ENCODE measurements around the gene SHISA4. TPM values are rescaled to one million over a fixed set of nuclear protein-coding genes. Genes with fewer than 3 reads are reported as not detected.

The SHISA4 gene
- total and polyA plus RNA-seq, 8 donors, result 3.6 to 9.3 (median 5.4) TPM

DNA sequence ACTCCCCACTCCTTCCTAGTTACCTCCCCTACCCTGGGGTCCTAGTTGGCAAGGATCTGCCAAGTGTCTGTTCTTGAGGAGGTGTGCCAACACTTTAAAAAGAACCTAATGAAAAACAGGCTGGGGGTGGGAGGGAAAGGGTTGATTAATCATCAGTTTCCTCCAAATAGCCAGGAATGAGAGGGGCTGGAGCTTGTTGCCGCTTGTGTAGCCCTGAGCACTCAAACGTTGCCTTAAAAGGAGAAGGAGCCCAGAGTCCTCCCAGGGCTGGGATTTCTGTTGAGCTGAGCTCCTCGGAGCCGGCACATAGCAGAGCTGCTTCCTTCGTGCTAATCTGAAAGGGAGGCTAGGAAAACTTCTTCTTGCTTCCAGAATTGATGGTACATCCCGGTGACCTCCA lies 15.9 kb downstream of the SHISA4 start:
- Histone ChIP-seq H3K27me3 (no peaks in the 10 kb centered on the region), H3K4me3 (no peak overlapping the region), H3K36me3 (no peaks in the 10 kb centered on the region), H3K4me1 (no peaks in the 10 kb centered on the region), H3K9me3 (no peaks in the 10 kb centered on the region), H3K27ac (no peak overlapping the region)
- intact Hi-C loops (cut with DNase I), result no loop called here
- FAIRE-seq (peak; percentile 20), ATAC-seq (peak in 3 of 4 donors; percentile 46 to 70 (median 49)), DNase-seq (no peak)
- WGBS, 2 donors, result 64 to 67% methylated on average over 6 of the region's 6 CpGs
- TF ChIP-seq, protein P1, sequence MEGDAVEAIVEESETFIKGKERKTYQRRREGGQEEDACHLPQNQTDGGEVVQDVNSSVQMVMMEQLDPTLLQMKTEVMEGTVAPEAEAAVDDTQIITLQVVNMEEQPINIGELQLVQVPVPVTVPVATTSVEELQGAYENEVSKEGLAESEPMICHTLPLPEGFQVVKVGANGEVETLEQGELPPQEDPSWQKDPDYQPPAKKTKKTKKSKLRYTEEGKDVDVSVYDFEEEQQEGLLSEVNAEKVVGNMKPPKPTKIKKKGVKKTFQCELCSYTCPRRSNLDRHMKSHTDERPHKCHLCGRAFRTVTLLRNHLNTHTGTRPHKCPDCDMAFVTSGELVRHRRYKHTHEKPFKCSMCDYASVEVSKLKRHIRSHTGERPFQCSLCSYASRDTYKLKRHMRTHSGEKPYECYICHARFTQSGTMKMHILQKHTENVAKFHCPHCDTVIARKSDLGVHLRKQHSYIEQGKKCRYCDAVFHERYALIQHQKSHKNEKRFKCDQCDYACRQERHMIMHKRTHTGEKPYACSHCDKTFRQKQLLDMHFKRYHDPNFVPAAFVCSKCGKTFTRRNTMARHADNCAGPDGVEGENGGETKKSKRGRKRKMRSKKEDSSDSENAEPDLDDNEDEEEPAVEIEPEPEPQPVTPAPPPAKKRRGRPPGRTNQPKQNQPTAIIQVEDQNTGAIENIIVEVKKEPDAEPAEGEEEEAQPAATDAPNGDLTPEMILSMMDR (IDR thresholded peaks at IDR 0.05), result no peak

DNA sequence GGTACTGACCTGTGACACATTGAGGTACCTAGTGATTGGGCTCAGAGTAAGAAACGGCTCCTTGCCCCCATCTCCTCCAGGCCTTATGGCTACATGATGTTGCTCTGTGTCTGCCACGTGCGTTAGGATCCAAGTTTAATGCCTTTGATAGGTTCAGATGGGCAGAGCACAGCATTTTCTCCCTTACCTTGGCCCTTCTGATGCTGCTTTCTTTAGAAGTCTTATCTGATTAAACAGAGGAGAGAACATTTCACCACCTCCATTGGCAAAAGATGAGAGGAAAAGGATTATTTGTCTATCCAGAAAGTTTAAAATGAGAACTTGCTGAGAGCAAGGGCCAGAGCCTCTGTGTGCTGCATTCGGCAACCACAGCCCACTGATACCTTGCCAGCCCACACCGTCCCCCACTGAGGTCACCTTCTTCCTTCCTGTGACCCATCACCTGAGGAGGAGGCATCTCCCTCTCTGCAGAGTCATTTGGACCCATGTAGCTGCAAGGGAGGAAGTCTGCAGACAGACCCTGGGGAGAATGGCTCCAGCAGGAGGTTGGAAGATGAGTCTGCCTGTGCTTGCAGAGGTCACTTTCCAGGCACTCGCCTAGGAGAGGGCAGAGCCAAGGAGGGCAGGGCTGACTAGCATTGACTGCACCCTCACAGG lies 16.7 kb downstream of the SHISA4 start:
- Histone ChIP-seq H3K4me1 (no peaks in the 10 kb centered on the region), H3K27me3 (no peaks in the 10 kb centered on the region), H3K36me3 (no peaks in the 10 kb centered on the region), H3K4me3 (no peak overlapping the region), H3K27ac (no peak overlapping the region), H3K9me3 (no peaks in the 10 kb centered on the region)
- DNase-seq, result no peak
- WGBS, 2 donors, result 63 to 75% methylated on average over 6 of the region's 6 CpGs
- TF ChIP-seq, protein P1 (IDR thresholded peaks at IDR 0.05), result no peak
- ATAC-seq, result no peak
- FAIRE-seq, result no peak
- intact Hi-C loops (cut with DNase I), result no loop called here

DNA sequence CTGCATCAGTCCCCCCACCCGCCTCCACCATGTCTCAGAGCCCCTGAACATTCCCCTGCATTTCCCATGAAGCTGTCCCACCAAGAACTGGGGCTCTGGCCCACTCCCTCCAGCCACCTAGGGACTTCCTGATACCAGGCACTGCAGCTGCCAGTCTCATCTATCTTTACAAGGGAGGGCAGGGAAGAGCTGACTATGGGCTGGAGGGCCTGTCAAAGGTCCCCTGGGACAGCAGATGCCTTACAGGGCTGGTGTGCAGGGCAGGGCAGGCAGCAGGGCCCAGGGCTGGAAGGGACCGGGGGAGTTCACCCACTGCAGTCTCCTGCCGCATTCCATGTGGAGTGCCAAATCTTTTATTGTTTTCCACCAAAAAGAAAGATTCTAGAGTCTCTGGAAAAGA lies 17.6 kb downstream of the SHISA4 start:
- ATAC-seq (no peak), FAIRE-seq (no peak), DNase-seq (no peak)
- no peak overlapping the region for H3K27ac ChIP-seq
- WGBS, 2 donors, result 85 to 92% methylated on average over 3 of the region's 3 CpGs
- H3K4me1 ChIP-seq, result no peaks in the 10 kb centered on the region
- no peaks in the 10 kb centered on the region for H3K9me3 ChIP-seq
- H3K27me3 ChIP-seq, result no peaks in the 10 kb centered on the region
- no peaks in the 10 kb centered on the region for H3K36me3 ChIP-seq
- H3K4me3 ChIP-seq, result no peak overlapping the region
- intact Hi-C loops (cut with DNase I), result no loop called here
- TF ChIP-seq, protein P1 (IDR thresholded peaks at IDR 0.05), result no peak

DNA sequence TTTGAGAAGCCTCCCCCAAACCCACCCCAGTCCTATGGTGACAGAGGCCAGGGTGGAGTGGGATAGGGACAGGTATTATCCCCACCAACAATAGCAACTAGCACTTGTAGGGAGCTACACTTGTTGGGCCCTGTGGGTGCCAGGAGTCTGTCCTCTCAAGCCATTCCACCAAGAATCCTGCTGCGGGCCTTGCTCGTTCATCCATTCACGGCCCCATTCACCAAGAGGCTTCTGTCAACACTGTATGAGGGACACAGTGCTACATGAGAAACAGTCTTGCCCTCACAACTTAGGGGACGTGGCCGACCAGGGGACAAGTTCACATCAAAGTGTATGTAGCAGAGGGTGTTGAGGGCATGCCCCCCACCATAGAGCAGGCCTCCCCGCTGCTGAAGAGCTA lies 18.9 kb downstream of the SHISA4 start:
- no peaks in the 10 kb centered on the region for H3K9me3 ChIP-seq
- no peaks in the 10 kb centered on the region for H3K4me1 ChIP-seq
- ATAC-seq (no peak), FAIRE-seq (no peak), DNase-seq (no peak)
- TF ChIP-seq, protein P1 (IDR thresholded peaks at IDR 0.05), result no peak
- H3K27ac ChIP-seq, result no peak overlapping the region
- 84 to 86% methylated on average over 6 of the region's 6 CpGs for WGBS, 2 donors
- no peaks in the 10 kb centered on the region for H3K36me3 ChIP-seq
- H3K4me3 ChIP-seq, result no peak overlapping the region
- H3K27me3 ChIP-seq, result no peaks in the 10 kb centered on the region
- intact Hi-C loops (cut with DNase I), result no loop called here

DNA sequence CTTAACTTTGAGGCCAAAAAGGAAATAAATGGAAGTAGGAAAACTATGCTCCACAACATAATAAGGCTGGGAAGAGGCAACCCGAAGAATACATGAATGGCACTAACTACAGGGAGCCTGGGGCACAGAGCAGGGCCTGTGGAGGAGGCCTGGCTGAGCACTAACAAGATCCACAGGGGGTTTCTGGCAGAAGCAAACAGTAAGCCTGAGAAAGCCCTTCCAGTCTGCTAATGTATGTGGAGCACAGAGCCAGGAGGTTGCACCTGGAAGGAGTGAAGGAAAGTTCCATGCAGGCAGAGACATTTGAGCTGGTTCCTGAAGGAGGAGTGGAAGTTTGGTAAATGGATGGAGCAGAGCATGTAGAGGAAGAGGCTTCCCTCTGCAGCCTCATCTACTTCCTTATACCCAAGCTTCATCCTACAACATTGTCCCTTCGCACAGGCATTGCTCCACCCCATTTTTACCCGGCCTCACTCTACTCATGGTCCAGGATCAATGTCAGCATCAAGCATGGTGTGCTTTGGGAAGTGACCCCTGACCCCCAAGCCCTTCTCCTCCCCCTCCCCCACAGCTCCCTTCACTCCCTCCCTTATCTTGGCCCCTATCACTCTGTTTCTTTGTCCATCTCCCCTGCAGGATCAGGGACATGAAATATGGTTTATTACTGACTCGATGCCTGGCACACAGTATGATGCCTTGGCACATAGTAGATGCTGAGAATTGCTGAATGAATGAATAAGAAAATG lies 23.3 kb downstream of the SHISA4 start:
- H3K4me1 ChIP-seq, result no peaks in the 10 kb centered on the region
- H3K27ac ChIP-seq, result no peak overlapping the region
- intact Hi-C loops (cut with DNase I), result no loop called here
- H3K36me3 ChIP-seq, result no peaks in the 10 kb centered on the region
- no peak for ATAC-seq
- TF ChIP-seq, protein P1 (IDR thresholded peaks at IDR 0.05), result no peak
- 64 to 78% methylated on average over 4 of the region's 4 CpGs for WGBS, 2 donors
- DNase-seq, result no peak
- H3K4me3 ChIP-seq, result no peak overlapping the region
- no peak for FAIRE-seq
- no peaks in the 10 kb centered on the region for H3K27me3 ChIP-seq
- H3K9me3 ChIP-seq, result no peaks in the 10 kb centered on the region
